ENCODE data around the gene PPP1R37.

DNA sequence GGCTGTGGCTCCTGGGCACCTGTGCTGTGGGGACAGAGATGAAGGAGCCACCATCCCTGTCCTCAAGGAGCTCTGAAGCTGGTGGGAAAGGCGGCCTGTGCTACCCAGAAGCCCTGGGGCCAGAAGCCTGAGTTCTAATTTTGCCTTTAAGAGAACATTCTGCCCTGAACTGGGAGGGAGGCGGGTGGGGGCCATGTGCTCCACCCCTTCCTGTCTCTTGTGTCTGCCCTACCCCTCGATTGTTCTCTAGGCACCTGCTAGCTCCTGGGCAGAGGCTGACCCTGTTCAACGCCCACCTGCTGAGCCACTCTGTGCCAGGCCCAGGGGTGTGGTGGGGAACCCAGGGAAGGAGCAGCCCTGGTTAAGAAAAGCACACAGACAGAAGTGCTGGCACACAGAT lies 79.2 kb downstream of the PPP1R37 start:
- TF ChIP-seq, protein P1, sequence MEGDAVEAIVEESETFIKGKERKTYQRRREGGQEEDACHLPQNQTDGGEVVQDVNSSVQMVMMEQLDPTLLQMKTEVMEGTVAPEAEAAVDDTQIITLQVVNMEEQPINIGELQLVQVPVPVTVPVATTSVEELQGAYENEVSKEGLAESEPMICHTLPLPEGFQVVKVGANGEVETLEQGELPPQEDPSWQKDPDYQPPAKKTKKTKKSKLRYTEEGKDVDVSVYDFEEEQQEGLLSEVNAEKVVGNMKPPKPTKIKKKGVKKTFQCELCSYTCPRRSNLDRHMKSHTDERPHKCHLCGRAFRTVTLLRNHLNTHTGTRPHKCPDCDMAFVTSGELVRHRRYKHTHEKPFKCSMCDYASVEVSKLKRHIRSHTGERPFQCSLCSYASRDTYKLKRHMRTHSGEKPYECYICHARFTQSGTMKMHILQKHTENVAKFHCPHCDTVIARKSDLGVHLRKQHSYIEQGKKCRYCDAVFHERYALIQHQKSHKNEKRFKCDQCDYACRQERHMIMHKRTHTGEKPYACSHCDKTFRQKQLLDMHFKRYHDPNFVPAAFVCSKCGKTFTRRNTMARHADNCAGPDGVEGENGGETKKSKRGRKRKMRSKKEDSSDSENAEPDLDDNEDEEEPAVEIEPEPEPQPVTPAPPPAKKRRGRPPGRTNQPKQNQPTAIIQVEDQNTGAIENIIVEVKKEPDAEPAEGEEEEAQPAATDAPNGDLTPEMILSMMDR (conservative IDR thresholded peaks at IDR 0.05 in 1 of 2, IDR thresholded peaks at IDR 0.05 in 1 of 2; ENCODE audit: low read depth in 1 of 2, low read length in 2 of 2): no peak
- TF ChIP-seq EZH2 (IDR thresholded peaks at IDR 0.05; ENCODE audit: low read length, missing control alignments): no peak

Data from fibroblast of lung (primary cell).